ENCODE results near the gene FGD3. TPM values are rescaled to one million over a fixed set of nuclear protein-coding genes. Genes with fewer than 3 reads are reported as not detected.

The FGD3 gene
- total RNA-seq, 4 donors from 2014 or later: 1.7 to 4.2 (median 3.3) TPM

- no peaks in the 10 kb centered on the region for H3K9me3 ChIP-seq
- no peak for ATAC-seq
- 57 to 83% methylated on average over 3 to 4 of the region's 7 CpGs for WGBS, 2 donors (ENCODE audit: low coverage in 1 of 2)
- H3K27ac ChIP-seq: peak overlapping the region in 1 of 4 donors; percentile 31
- H3K4me1 ChIP-seq: peaks cover 0 to 30% (median 9%) of the 10 kb centered on the region in 3 donors
- no peaks in the 10 kb centered on the region for H3K27me3 ChIP-seq
- TF ChIP-seq CTCF (IDR thresholded peaks at IDR 0.05) (no peak), POLR2A (IDR thresholded peaks at IDR 0.05) (no peak), POLR2AphosphoS5 (IDR thresholded peaks at IDR 0.05) (no peak), EP300 (IDR thresholded peaks at IDR 0.05) (no peak)
- no peak overlapping the region for H3K4me3 ChIP-seq
- H3K36me3 ChIP-seq: no peaks in the 10 kb centered on the region
These were observed 124.1 kb downstream of the FGD3 start for GRCh38 chr9:93071464-93071863.

GRCh38 chr9:93072383-93072795 is 125.1 kb downstream of the FGD3 start:
- WGBS, 2 donors (ENCODE audit: low coverage in 1 of 2): 16 to 24% methylated on average over 3 to 5 of the region's 5 CpGs
- no peaks in the 10 kb centered on the region for H3K9me3 ChIP-seq
- peak; percentile 29 for TF ChIP-seq POLR2AphosphoS5 (IDR thresholded peaks at IDR 0.05)
- no peak for TF ChIP-seq CTCF (IDR thresholded peaks at IDR 0.05)
- TF ChIP-seq EP300 (IDR thresholded peaks at IDR 0.05): no peak
- no peak for TF ChIP-seq POLR2A (IDR thresholded peaks at IDR 0.05)
- no peaks in the 10 kb centered on the region for H3K27me3 ChIP-seq
- H3K4me1 ChIP-seq: peaks cover 0 to 30% (median 9%) of the 10 kb centered on the region in 3 donors
- no peak overlapping the region for H3K4me3 ChIP-seq
- no peaks in the 10 kb centered on the region for H3K36me3 ChIP-seq
- H3K27ac ChIP-seq: peak overlapping the region in 2 of 4 donors; percentile 29 to 39
- peak; percentile 50 for ATAC-seq

GRCh38 chr9:93076101-93076791 is 128.9 kb downstream of the FGD3 start:
- WGBS, 2 donors (ENCODE audit: low coverage in 1 of 2): 91 to 98% methylated on average over 7 to 12 of the region's 12 CpGs
- Histone ChIP-seq H3K4me3 (no peak overlapping the region), H3K36me3 (no peaks in the 10 kb centered on the region), H3K4me1 (peaks cover 0 to 25% (median 9%) of the 10 kb centered on the region in 3 donors), H3K9me3 (no peaks in the 10 kb centered on the region), H3K27ac (no peak overlapping the region), H3K27me3 (no peaks in the 10 kb centered on the region)
- no peak for ATAC-seq
- TF ChIP-seq POLR2A (IDR thresholded peaks at IDR 0.05): no peak
- no peak for TF ChIP-seq POLR2AphosphoS5 (IDR thresholded peaks at IDR 0.05)
- TF ChIP-seq CTCF (IDR thresholded peaks at IDR 0.05): no peak
- TF ChIP-seq EP300 (IDR thresholded peaks at IDR 0.05): no peak

GRCh38 chr9:93076792-93077128 is 129.4 kb downstream of the FGD3 start:
- 100% methylated on average over 2 of the region's 2 CpGs; no CpG with 5 or more reads in 1 of the 2 donors for WGBS, 2 donors (ENCODE audit: low coverage in 1 of 2)
- H3K9me3 ChIP-seq: no peaks in the 10 kb centered on the region
- H3K36me3 ChIP-seq: no peaks in the 10 kb centered on the region
- TF ChIP-seq POLR2A (IDR thresholded peaks at IDR 0.05): no peak
- TF ChIP-seq CTCF (IDR thresholded peaks at IDR 0.05): no peak
- TF ChIP-seq EP300 (IDR thresholded peaks at IDR 0.05): no peak
- no peak for TF ChIP-seq POLR2AphosphoS5 (IDR thresholded peaks at IDR 0.05)
- no peak overlapping the region for H3K27ac ChIP-seq
- no peak overlapping the region for H3K4me3 ChIP-seq
- H3K4me1 ChIP-seq: peaks cover 0 to 20% (median 9%) of the 10 kb centered on the region in 3 donors
- H3K27me3 ChIP-seq: no peaks in the 10 kb centered on the region
- ATAC-seq: no peak

- Histone ChIP-seq H3K27ac (no peak overlapping the region), H3K9me3 (no peaks in the 10 kb centered on the region), H3K4me1 (peaks cover 0 to 14% (median 6%) of the 10 kb centered on the region in 3 donors), H3K27me3 (no peaks in the 10 kb centered on the region), H3K36me3 (no peaks in the 10 kb centered on the region), H3K4me3 (no peak overlapping the region)
- WGBS, 2 donors (ENCODE audit: low coverage in 1 of 2): no CpG with 5 or more reads among the region's 1 CpG
- TF ChIP-seq EP300 (IDR thresholded peaks at IDR 0.05) (no peak), POLR2A (IDR thresholded peaks at IDR 0.05) (no peak), CTCF (IDR thresholded peaks at IDR 0.05) (no peak), POLR2AphosphoS5 (IDR thresholded peaks at IDR 0.05) (no peak)
- ATAC-seq: no peak
These were observed 130.0 kb downstream of the FGD3 start for GRCh38 chr9:93077367-93077766.
